Measurements from ENCODE around the gene TYW5.

TYW5 gene

DNA sequence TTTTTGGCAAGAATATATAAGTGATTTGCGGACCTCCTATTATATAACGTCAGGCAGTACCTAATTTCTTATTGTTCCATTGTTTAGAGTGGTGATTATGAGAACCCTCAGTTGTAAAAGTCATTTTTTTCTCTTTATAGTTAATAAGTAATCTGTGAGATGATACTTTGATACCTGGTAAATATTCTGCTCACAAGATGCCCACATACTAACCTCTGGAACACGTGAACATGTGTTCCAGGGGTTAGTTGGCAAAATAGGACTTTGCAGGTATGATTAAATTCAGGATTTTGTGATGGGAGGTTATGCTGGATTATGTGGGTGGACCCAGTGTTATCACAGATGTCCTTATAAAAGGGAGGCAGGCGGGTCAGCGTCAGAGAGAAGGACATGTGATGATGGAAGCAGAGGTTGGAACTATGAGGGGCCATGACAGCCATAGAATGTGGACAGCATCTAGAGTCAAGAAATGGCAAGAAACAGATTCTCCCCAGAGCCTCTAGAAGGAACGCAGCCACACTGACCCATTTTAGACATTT, 16.9 kb upstream of the TYW5 start:
- no peak for DNase-seq

DNA sequence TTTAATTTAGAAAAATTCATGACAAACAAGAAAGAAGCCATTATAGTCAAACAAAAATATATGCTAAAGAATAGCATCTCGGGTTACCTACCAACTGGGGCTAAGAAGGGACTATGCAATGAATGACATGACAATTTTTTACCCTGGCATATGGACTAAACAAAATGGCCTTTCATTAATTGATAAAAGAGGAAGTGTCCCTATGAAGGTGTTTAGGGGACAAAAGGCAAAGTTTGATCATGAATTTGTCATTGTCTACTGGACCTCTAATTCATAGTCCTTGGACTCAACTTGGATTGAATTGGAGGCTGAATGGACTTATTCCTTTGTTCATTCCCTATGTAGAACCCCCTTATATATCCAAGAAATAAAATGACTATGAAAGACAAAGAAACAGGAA, 12.8 kb upstream of the TYW5 start:
- no peak for DNase-seq

DNA sequence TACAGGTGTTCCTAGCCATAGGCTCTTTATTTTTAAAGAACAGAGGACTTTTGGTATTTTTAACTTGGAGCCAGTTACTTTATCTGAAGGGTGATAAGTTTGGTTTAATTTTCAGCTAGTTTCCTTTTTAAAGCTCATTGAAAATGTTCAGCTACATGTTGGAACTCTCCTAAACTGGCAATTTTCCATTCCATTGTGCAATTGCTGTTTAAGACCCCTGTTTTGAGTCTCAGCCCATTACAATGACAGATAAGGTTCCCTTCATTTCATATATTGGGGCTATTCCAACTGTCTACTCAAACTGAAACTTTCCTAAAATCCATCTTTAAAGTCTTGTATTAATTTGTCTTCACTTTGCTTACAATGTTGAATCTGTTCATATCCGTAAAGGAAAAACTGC, 11.7 kb upstream of the TYW5 start:
- DNase-seq, result no peak

- DNase-seq, result no peak
Observed at GRCh38 chr2:199966405-199966804, 11.1 kb upstream of the TYW5 start.

DNA sequence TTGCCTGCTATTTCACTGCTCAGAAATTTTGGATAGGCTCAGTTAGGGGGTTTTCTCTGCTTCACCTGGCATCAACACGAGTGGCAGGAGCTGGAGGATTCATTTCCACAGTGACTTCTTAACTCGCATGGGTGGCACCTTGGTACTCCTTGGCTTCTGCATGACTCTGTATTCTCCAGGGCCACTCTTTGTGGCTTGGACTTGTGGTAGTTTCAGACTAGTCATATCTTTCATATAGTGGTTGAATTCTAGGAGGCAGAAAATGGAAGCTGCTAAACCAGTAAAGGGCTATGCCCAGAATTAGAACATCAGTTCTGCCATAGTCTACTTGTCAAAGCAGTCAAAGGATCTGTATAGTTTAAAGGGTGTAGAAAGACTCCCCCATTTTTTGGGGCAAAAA, 6.9 kb upstream of the TYW5 start:
- DNase-seq, result no peak

- no peak for DNase-seq
Observed at GRCh38 chr2:199958014-199958413, 2.7 kb upstream of the TYW5 start.

DNA sequence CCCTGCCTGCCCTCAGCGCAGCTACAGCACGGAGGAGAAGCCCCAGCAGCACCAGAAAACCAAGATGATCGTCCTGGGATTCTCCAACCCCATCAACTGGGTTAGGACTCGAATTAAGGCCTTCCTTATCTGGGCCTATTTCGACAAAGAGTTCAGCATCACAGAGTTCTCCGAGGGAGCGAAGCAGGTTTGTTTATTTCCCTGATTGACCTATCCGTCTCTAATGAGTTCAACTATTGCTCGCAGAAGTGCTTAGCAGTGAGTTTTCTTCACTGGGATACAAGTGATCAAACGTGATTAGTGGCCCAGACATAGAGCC, 730 bp upstream of the TYW5 start:
- no peak for DNase-seq

- DNase-seq, result no peak
Observed at GRCh38 chr2:199955007-199955338, 318 bp downstream of the TYW5 start.

- no peak for DNase-seq
Observed at GRCh38 chr2:199951023-199951422, 4.3 kb downstream of the TYW5 start.

DNA sequence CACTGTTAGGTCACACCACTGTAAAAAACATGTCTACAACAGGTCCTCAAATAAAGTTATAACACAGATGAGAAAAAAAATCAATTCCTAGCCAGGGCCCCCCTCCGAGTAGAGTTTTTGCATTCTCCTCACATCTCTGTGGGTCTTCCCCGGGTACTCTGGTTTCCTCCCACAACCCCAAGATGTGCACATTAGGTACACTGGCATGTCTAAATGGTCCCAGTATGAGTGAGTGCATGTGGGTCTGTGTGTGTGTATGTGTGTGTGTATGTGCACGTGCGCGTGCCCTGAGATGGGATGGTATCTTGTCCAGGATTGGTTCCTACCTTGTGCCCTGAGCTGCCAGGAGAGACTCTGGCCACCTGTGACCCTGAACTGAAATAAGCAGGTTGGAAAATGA, 4.9 kb downstream of the TYW5 start:
- no peak for DNase-seq

GRCh38 chr2:199946836-199947235, 8.5 kb downstream of the TYW5 start:
- DNase-seq, result no peak

GRCh38 chr2:199946196-199946595, 9.1 kb downstream of the TYW5 start:
- no peak for DNase-seq

DNA sequence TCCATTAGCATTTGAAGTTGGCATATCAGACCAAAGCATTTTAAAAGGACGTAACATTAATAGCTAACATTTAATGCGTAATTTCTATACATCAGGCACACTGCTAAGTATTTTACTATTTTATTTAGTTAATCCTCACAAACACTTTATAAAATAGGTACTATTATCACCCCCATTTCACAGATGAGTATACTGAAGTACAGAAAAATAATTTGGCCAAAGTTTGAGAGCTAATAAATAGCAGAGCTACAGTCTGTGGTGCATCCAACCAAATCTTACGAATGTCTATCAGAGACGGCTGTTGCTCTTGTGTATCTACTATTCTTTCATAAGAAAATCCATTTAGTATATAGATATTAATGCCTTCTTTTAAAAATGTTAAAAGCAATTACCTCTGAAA, 11.9 kb downstream of the TYW5 start:
- no peak for DNase-seq

- no peak for DNase-seq
Observed at GRCh38 chr2:199940373-199940772, 14.9 kb downstream of the TYW5 start.

GRCh38 chr2:199936554-199936953, 18.7 kb downstream of the TYW5 start:
- DNase-seq, result no peak

DNA sequence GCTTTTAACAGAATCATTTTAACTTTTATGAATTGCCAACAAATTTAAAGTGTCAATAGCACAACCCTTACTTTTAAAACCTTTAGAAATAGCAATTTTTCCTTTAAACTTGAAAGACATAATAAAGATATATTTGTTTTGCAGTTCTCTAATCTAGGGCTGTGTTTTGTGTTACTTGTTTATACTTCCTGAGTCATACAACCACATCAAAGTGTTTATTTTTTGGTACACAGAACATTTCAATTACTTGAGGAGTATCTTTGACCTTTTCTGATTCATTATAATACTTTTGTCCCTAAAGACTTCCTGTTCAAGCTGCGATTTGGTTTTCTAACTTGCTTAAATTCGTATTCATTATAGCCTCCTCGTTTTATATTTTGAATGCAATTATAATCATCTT, 21.8 kb downstream of the TYW5 start:
- DNase-seq, result no peak

GRCh38 chr2:199932312-199932855, 22.9 kb downstream of the TYW5 start:
- DNase-seq, result no peak

GRCh38 chr2:199929262-199929661, 26.0 kb downstream of the TYW5 start:
- DNase-seq, result no peak

GRCh38 chr2:199928626-199929025, 26.7 kb downstream of the TYW5 start:
- DNase-seq, result no peak

GRCh38 chr2:199928226-199928625, 27.1 kb downstream of the TYW5 start:
- no peak for DNase-seq

- DNase-seq, result no peak
Observed at GRCh38 chr2:199926806-199927205, 28.5 kb downstream of the TYW5 start.

DNA sequence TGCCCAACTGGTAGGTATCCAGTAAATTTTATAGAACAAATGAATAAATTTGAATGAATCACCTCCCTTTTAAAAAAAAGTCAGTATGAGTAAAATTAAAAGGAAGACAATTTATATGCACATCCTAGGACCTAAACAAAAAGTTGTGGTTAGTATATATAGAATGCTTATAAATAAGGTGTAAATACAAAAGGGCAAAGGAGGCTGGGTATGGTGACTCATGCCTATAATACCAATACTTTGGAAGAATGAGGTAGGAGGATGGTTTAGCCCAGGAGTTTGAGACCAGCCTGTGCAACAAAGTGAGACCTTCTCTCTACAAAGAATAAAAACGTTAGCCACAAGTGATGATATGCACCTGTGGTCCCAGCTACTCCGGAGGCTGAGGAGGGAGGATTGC, 31.4 kb downstream of the TYW5 start:
- no peak for DNase-seq

DNA sequence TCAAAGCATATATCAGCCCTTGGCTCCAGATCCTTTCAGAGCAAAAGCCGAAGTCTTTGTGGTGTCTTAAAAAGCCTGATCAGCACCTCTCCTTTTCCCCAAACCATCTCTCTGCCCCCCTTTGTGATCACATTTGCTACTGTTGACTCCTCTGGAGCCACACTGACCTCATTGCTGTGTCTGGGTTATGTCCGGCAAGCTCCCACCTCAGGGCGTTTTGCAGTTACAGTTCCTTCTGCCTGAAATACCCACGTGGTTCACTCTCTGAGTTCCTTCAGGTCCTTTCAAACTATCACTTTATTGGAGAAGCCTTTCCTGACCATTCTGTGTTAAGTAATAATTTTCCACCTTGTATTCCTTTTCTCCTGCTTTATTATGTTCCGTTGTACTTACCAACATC, 32.4 kb downstream of the TYW5 start:
- no peak for DNase-seq

- DNase-seq, result no peak
Observed at GRCh38 chr2:199916980-199917379, 38.3 kb downstream of the TYW5 start.

GRCh38 chr2:199914372-199914958, 40.8 kb downstream of the TYW5 start:
- DNase-seq, result no peak
